Liver (tissue), 3 donors: Measurements from ENCODE around the gene ATG2B.

Source experiments
- EGR1 ChIP-seq, 2 donors: IDR thresholded peaks; 2 replicates each; pipeline ENCODE4 v1.6.1; 2016 to 2018; ENCODE audit warnings: antibody characterized with exemption in 2 of 2, low read depth in 2 of 2
- FOXA1 ChIP-seq: IDR thresholded peaks from 2 replicates; pipeline ENCODE4 v1.6.1; 2016; ENCODE audit warnings: antibody characterized with exemption
- NR2F2 ChIP-seq: IDR thresholded peaks from 2 replicates; pipeline ENCODE4 v1.6.1; 2016; ENCODE audit warnings: antibody characterized with exemption
- RAD21 ChIP-seq, 2 donors: IDR thresholded peaks; 2 replicates each; pipeline ENCODE4 v1.6.1; 2016; ENCODE audit warnings: antibody characterized with exemption in 2 of 2, mild to moderate bottlenecking in 2 of 2
- RXRA ChIP-seq, 2 donors: IDR thresholded peaks; 2 replicates each; pipeline ENCODE4 v1.6.1; 2017 to 2018; ENCODE audit warnings: antibody characterized with exemption in 2 of 2, mild to moderate bottlenecking in 1 of 2
- YY1 ChIP-seq: IDR thresholded peaks from 2 replicates; pipeline ENCODE4 v1.6.1; 2016; ENCODE audit warnings: antibody characterized with exemption, mild to moderate bottlenecking
- TF ChIP-seq, protein P1 (sequence below): fragments of 150-350 bp; IDR thresholded peaks from 2 replicates; pipeline ENCODE4 v1.5.1; 2017; ENCODE audit warnings: improper control_type of control experiment, low read depth, low read length; ENCODE audit not compliant: missing input control
- TF ChIP-seq, protein P2 (sequence below): IDR thresholded peaks from 2 replicates; pipeline ENCODE4 v1.6.1; 2016; ENCODE audit warnings: antibody characterized with exemption, mild to moderate bottlenecking
- TF ChIP-seq, protein P3 (sequence below): IDR thresholded peaks from 2 replicates; pipeline ENCODE4 v1.6.1; 2016; ENCODE audit warnings: antibody characterized with exemption
- donor health status: healthy.
- donor health status: healthy.

DNA sequence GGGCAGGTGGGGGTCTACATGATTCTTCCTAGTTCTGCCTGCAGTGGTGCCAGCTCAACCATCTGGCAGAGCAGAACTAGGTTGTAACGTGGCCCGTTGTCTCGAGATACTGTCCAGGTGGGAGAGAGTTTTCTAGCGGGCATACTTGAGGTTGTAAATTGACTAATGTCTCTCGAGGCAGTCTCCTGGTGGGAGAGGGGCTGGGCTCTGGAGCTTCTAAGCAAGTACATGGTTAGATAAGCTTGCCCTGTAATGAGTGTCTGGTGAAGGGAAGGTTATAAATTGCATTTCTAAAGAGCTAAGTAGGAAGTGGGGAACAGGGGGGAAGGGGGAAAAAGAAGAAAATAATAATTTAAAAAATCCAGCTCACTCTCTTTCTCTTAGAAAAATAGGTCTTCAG, 89.0 kb downstream of the ATG2B start:
- TF ChIP-seq, protein P1, sequence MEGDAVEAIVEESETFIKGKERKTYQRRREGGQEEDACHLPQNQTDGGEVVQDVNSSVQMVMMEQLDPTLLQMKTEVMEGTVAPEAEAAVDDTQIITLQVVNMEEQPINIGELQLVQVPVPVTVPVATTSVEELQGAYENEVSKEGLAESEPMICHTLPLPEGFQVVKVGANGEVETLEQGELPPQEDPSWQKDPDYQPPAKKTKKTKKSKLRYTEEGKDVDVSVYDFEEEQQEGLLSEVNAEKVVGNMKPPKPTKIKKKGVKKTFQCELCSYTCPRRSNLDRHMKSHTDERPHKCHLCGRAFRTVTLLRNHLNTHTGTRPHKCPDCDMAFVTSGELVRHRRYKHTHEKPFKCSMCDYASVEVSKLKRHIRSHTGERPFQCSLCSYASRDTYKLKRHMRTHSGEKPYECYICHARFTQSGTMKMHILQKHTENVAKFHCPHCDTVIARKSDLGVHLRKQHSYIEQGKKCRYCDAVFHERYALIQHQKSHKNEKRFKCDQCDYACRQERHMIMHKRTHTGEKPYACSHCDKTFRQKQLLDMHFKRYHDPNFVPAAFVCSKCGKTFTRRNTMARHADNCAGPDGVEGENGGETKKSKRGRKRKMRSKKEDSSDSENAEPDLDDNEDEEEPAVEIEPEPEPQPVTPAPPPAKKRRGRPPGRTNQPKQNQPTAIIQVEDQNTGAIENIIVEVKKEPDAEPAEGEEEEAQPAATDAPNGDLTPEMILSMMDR, result no peak
- TF ChIP-seq, protein P2, sequence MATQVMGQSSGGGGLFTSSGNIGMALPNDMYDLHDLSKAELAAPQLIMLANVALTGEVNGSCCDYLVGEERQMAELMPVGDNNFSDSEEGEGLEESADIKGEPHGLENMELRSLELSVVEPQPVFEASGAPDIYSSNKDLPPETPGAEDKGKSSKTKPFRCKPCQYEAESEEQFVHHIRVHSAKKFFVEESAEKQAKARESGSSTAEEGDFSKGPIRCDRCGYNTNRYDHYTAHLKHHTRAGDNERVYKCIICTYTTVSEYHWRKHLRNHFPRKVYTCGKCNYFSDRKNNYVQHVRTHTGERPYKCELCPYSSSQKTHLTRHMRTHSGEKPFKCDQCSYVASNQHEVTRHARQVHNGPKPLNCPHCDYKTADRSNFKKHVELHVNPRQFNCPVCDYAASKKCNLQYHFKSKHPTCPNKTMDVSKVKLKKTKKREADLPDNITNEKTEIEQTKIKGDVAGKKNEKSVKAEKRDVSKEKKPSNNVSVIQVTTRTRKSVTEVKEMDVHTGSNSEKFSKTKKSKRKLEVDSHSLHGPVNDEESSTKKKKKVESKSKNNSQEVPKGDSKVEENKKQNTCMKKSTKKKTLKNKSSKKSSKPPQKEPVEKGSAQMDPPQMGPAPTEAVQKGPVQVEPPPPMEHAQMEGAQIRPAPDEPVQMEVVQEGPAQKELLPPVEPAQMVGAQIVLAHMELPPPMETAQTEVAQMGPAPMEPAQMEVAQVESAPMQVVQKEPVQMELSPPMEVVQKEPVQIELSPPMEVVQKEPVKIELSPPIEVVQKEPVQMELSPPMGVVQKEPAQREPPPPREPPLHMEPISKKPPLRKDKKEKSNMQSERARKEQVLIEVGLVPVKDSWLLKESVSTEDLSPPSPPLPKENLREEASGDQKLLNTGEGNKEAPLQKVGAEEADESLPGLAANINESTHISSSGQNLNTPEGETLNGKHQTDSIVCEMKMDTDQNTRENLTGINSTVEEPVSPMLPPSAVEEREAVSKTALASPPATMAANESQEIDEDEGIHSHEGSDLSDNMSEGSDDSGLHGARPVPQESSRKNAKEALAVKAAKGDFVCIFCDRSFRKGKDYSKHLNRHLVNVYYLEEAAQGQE, result no peak
- TF ChIP-seq NR2F2, result no peak
- no peak for TF ChIP-seq RAD21 (IDR thresholded peaks at IDR 0.05)
- no peak for TF ChIP-seq RXRA (IDR thresholded peaks at IDR 0.05)
- TF ChIP-seq FOXA1, result no peak
- TF ChIP-seq, protein P3, sequence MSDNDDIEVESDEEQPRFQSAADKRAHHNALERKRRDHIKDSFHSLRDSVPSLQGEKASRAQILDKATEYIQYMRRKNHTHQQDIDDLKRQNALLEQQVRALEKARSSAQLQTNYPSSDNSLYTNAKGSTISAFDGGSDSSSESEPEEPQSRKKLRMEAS, result no peak
- TF ChIP-seq YY1, result no peak
- no peak for TF ChIP-seq EGR1 (IDR thresholded peaks at IDR 0.05; ENCODE audit: low read depth in 2 of 2)
